Mesenchymal stem cell (in vitro differentiated cells and primary cell): ENCODE results near the gene DLL1.

Experiments used
- DNase-seq: peaks from one replicate; pipeline ENCODE4 v3.0.0-alpha.2; 2013
- H2AFZ ChIP-seq: one replicate; pipeline ENCODE4 v1.6.1; 2013; ENCODE audit warnings: low read depth, mild to moderate bottlenecking, control low read depth, inconsistent platforms, low read length, moderate library complexity
- H2AK5ac ChIP-seq: 2 replicates; pipeline ENCODE4 v1.6.1; 2013; ENCODE audit warnings: low read length, moderate library complexity, mild to moderate bottlenecking, inconsistent platforms; ENCODE audit not compliant: severe bottlenecking
- H2BK120ac ChIP-seq: one replicate; pipeline ENCODE4 v1.6.1; 2013; ENCODE audit warnings: low read depth, mild to moderate bottlenecking, inconsistent platforms, low read length, moderate library complexity
- H2BK12ac ChIP-seq, 2 experiments: one replicate each; pipeline ENCODE4 v1.6.1; 2013; ENCODE audit warnings: inconsistent platforms in 2 of 2, low read length in 2 of 2, mild to moderate bottlenecking in 2 of 2, moderate library complexity in 2 of 2, control low read depth in 1 of 2
- H2BK15ac ChIP-seq: one replicate; pipeline ENCODE4 v1.6.1; 2013; ENCODE audit warnings: mild to moderate bottlenecking, low read depth, inconsistent platforms; ENCODE audit not compliant: poor library complexity, severe bottlenecking
- H2BK5ac ChIP-seq: 2 replicates; pipeline ENCODE4 v1.6.1; 2013; ENCODE audit warnings: low read depth, mild to moderate bottlenecking, low read length, control low read depth, inconsistent platforms; ENCODE audit not compliant: poor library complexity, severe bottlenecking
- H3K14ac ChIP-seq, 2 experiments: one replicate each; pipeline ENCODE4 v1.6.1; 2013; ENCODE audit warnings: inconsistent platforms in 2 of 2, low read length in 2 of 2, control low read depth in 1 of 2, mild to moderate bottlenecking in 1 of 2, moderate library complexity in 1 of 2
- H3K18ac ChIP-seq, 2 experiments: one replicate each; pipeline ENCODE4 v1.6.1; 2013; ENCODE audit warnings: inconsistent platforms in 2 of 2, low read length in 2 of 2, control low read depth in 1 of 2, low read depth in 1 of 2, mild to moderate bottlenecking in 1 of 2
- H3K23ac ChIP-seq, 2 experiments: one replicate each; pipeline ENCODE4 v1.6.1; 2013; ENCODE audit warnings: inconsistent platforms in 2 of 2, low read length in 2 of 2, mild to moderate bottlenecking in 2 of 2, moderate library complexity in 2 of 2, control low read depth in 1 of 2
- H3K27ac ChIP-seq: 2 replicates; pipeline ENCODE4 v1.5.1; 2013; ENCODE audit warnings: mild to moderate bottlenecking, moderate library complexity, low read length, control low read depth, inconsistent platforms; ENCODE audit not compliant: poor library complexity, severe bottlenecking
- H3K27me3 ChIP-seq, 2 experiments: 2 replicates each; pipeline versions ENCODE4 v1.6.1 to v1.7.0; 2013; ENCODE audit warnings: low read length in 2 of 2, mild to moderate bottlenecking in 2 of 2, moderate library complexity in 2 of 2, control low read depth in 1 of 2, inconsistent platforms in 1 of 2; ENCODE audit not compliant: control insufficient read depth in 1 of 2, insufficient read depth in 1 of 2
- H3K36me3 ChIP-seq, 2 experiments: 2 replicates each; pipeline versions ENCODE4 v1.6.1 to v1.7.0; 2013; ENCODE audit warnings: low read length in 2 of 2, control low read depth in 1 of 2, inconsistent platforms in 1 of 2, low read depth in 1 of 2, mild to moderate bottlenecking in 1 of 2; ENCODE audit not compliant: insufficient read depth in 2 of 2, control insufficient read depth in 1 of 2
- H3K4ac ChIP-seq, 2 experiments: one replicate each; pipeline ENCODE4 v1.6.1; 2013; ENCODE audit warnings: inconsistent platforms in 2 of 2, low read length in 2 of 2, mild to moderate bottlenecking in 2 of 2, moderate library complexity in 2 of 2, control low read depth in 1 of 2, low read depth in 1 of 2
- H3K4me1 ChIP-seq: 2 replicates; pipeline ENCODE4 v1.6.1; 2013; ENCODE audit warnings: low read depth, low read length, control low read depth; ENCODE audit not compliant: control insufficient read depth, insufficient read depth
- H3K4me2 ChIP-seq: 2 replicates; pipeline ENCODE4 v1.6.1; 2013; ENCODE audit warnings: low read length, mild to moderate bottlenecking, inconsistent platforms; ENCODE audit not compliant: poor library complexity, severe bottlenecking
- H3K4me3 ChIP-seq, 2 experiments: 2 replicates each; pipeline versions ENCODE4 v1.5.1 to v1.7.0; 2013; ENCODE audit warnings: low read length in 2 of 2, mild to moderate bottlenecking in 2 of 2, control low read depth in 1 of 2, low read depth in 1 of 2; ENCODE audit not compliant: insufficient read depth in 1 of 2
- H3K79me1 ChIP-seq: replicated peaks from 2 replicates; pipeline ENCODE4 v1.6.1; 2013; ENCODE audit warnings: mild to moderate bottlenecking, control low read depth, low read length, inconsistent platforms; ENCODE audit not compliant: poor library complexity, severe bottlenecking
- H3K9ac ChIP-seq: 2 replicates; pipeline ENCODE4 v1.7.0; 2013; ENCODE audit warnings: mild to moderate bottlenecking, low read length, moderate library complexity
- H3K9me3 ChIP-seq: 2 replicates; pipeline ENCODE4 v1.7.0; 2013; ENCODE audit warnings: mild to moderate bottlenecking, low read length; ENCODE audit not compliant: control insufficient read depth
- H4K8ac ChIP-seq: one replicate; pipeline ENCODE4 v1.6.1; 2013; ENCODE audit warnings: inconsistent platforms, mild to moderate bottlenecking, low read length, moderate library complexity
- H4K91ac ChIP-seq: one replicate; pipeline ENCODE4 v1.6.1; 2013; ENCODE audit warnings: mild to moderate bottlenecking, low read length, inconsistent platforms
- WGBS: methylation state at CpG from one replicate; pipeline ENCODE4 v1.1.7; 2013; ENCODE audit warnings: mixed read lengths; 5-methylcytosine and 5-hydroxymethylcytosine counted together

DLL1 gene

DNA sequence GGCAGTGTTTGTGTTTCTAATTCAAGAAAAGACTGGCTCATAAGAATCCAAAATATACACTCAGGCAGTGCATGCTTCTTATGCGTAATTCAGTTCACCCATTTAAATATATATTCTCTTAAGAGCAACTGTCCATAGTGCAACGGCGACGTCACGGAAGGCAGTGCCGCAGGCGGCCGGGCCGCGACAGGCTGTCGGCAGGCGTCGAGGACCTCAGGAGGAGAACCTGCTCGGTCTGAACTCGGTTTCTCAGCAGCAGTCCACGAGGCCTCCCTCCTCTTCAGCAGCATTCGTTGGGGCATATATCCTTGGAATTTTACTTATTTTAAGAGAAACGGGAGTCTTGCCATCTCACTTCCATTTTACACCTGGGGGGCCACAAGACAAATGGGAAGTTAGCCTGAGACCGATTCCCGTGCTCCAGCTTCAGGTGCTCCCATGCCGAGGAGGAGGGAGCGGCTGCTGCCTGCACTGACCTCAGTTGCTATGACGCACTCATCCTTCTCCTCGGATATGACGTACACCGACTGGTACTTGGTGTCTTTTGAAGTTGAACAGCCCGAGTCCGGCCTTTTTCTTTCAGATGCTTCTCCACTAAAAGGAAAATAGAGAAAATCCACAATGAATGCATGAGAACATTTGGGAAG, 8.2 kb downstream of the DLL1 start:
- Histone ChIP-seq H3K18ac (no peak overlapping the region), H2BK15ac (no peak overlapping the region), H3K23ac (no peak overlapping the region), H3K27me3 (peaks cover 22 to 47% of the 10 kb centered on the region in 2 experiments), H3K27ac (no peak overlapping the region), H3K14ac (no peak overlapping the region), H3K36me3 (peaks cover 0 to 8% of the 10 kb centered on the region in 2 experiments), H4K91ac (no peak overlapping the region), H2BK120ac (no peak overlapping the region), H3K4me2 (no peak overlapping the region), H3K9ac (no peak overlapping the region), H4K8ac (no peak overlapping the region), H2AK5ac (no peak overlapping the region), H3K79me1 (no peaks in the 10 kb centered on the region), H3K9me3 (no peaks in the 10 kb centered on the region), H2BK12ac (no peak overlapping the region), H3K4ac (no peak overlapping the region), H3K4me3 (no peak overlapping the region), H2BK5ac (no peak overlapping the region), H2AFZ (no peak overlapping the region), H3K4me1 (peaks cover 6% of the 10 kb centered on the region)
- WGBS: 94% methylated on average over 28 of the region's 28 CpGs
- DNase-seq: no peak

DNA sequence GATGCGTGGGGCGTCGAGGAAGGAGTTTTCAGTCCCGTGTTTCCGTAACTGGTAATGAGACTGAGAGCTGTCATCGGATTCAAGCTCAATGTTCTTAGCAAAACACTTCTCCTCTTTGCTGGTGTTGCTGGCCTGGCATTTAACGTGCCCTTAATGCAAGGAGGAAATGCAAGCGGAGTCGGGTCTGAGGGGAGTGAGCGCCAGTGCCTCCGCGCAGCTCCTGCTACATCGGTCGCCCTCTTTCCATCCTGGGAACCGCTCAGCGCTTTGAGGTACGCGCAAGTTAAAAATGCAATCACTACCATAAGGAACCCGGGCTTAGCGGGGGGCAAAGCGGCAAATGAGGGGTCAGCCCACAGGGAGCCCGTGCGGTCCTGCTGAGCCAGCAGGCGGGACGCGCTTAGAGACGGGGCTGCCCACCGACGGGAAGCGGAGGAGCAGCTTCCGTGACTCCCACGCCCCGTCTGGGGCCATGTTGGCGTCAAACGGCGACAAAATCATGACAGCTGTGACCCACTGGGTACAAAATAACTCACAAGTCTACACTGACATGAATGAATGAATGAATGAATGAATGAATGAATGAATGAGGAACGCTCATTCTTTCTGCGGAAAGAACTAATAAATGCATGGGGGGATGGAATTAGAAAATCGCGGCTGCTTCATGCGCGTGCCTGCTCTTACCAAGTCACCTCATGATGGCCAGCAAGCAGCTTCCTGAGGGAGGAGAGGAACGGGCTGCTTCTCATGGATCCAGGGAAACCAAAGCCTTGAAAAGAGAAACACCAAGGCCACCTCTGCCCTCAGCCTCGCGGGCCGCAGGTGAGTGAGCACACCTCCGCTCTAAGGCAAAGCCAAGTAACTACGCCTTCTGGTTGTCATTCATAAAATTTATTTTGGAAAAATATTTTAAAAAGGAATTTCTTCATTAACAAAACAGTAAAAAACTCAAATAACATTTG, 9.3 kb downstream of the DLL1 start:
- 94% methylated on average over 43 of the region's 48 CpGs for WGBS
- Histone ChIP-seq H3K14ac (no peak overlapping the region), H3K18ac (no peak overlapping the region)

DNA sequence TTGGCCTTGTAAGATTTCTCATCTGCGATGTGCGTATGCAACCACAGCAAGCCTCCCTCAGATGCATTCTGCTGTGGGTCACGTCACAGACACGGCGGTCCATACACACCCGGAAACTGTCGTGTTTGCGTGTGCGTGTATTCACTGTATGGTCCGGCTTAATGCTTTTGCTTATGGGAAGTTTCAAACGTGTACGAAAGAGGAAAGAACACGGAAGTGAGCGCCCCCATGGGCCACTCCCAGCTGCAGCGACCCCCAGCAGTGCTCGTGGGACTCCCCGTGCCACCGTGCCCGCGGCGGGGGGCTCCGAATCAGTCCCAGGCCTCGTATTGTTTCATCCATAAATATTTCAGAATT, 10.2 kb downstream of the DLL1 start:
- no peak overlapping the region for H4K8ac ChIP-seq
- no peak for DNase-seq
- H3K79me1 ChIP-seq: no peaks in the 10 kb centered on the region
- peak overlapping the region in 1 of 2 experiments; percentile 76 for H3K4me3 ChIP-seq
- no peak overlapping the region for H2BK120ac ChIP-seq
- H3K9ac ChIP-seq: peak overlapping the region; percentile 65
- H3K4ac ChIP-seq: no peak overlapping the region
- H3K36me3 ChIP-seq: peaks cover 0 to 8% of the 10 kb centered on the region in 2 experiments
- H3K23ac ChIP-seq: no peak overlapping the region
- WGBS: 86% methylated on average over 23 of the region's 23 CpGs
- H2BK12ac ChIP-seq: no peak overlapping the region
- no peak overlapping the region for H2BK15ac ChIP-seq
- H4K91ac ChIP-seq: no peak overlapping the region
- H2BK5ac ChIP-seq: no peak overlapping the region
- no peak overlapping the region for H3K27ac ChIP-seq
- no peaks in the 10 kb centered on the region for H3K9me3 ChIP-seq
- no peak overlapping the region for H3K4me2 ChIP-seq
- no peak overlapping the region for H3K18ac ChIP-seq
- H3K4me1 ChIP-seq: peaks cover 2% of the 10 kb centered on the region
- no peak overlapping the region for H2AFZ ChIP-seq
- no peak overlapping the region for H3K14ac ChIP-seq
- no peak overlapping the region for H2AK5ac ChIP-seq
- H3K27me3 ChIP-seq: peaks cover 8 to 38% of the 10 kb centered on the region in 2 experiments

More for the DNA sequence above, 9.3 kb downstream of the DLL1 start:
- Histone ChIP-seq H2BK15ac (no peak overlapping the region), H2BK12ac (no peak overlapping the region), H3K4me1 (peaks cover 4% of the 10 kb centered on the region), H3K4me3 (no peak overlapping the region), H4K8ac (no peak overlapping the region), H3K9me3 (no peaks in the 10 kb centered on the region), H2AK5ac (no peak overlapping the region), H3K4ac (no peak overlapping the region), H2AFZ (no peak overlapping the region), H3K4me2 (no peak overlapping the region), H3K79me1 (no peaks in the 10 kb centered on the region), H3K36me3 (peaks cover 0 to 8% of the 10 kb centered on the region in 2 experiments), H4K91ac (no peak overlapping the region), H3K27me3 (peaks cover 15 to 39% of the 10 kb centered on the region in 2 experiments), H3K23ac (no peak overlapping the region), H3K9ac (no peak overlapping the region), H3K27ac (no peak overlapping the region), H2BK120ac (no peak overlapping the region), H2BK5ac (no peak overlapping the region)
- DNase-seq: no peak

DNA sequence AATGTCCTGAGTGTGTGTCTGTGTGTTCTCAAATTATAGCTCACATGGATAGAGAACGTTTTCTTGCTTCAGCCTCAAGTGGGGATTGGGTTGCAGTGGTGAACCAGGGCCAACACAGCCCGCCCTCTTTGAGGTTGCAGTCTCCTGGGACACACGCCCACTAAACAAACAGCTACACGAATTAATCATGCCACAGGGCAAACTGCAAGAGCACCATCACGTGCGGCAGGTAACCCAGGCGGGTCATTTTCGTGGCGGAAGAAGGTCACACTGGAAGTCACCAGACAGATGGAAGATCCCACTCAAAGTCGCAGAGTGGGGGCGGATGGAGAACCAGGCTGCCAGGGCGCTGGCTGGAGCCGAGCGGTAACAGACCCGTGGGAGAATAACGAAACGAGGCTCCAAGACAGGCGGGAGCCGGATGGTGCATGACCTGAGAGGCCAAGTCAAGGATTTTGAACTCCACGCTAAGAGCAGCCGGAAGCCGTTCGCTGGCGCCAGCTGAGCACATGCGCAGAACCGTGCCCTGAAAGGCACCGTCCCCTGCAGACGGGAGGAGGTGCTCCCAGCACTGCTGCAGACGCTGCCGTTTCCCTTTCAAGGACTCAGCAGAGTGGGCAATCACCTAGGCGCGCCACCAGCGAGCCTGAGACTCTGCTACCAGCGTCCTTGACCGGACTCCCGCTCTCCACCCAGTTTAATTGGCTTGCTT, 10.7 kb downstream of the DLL1 start:
- DNase-seq: no peak
- Histone ChIP-seq H3K4me1 (peaks cover 2% of the 10 kb centered on the region), H3K14ac (no peak overlapping the region), H3K4ac (no peak overlapping the region), H3K27ac (no peak overlapping the region), H3K27me3 (peaks cover 7 to 36% of the 10 kb centered on the region in 2 experiments), H3K36me3 (peaks cover 0 to 6% of the 10 kb centered on the region in 2 experiments), H3K9ac (peak overlapping the region; percentile 65), H3K4me3 (peak overlapping the region in 1 of 2 experiments; percentile 76), H2BK15ac (no peak overlapping the region), H3K9me3 (no peaks in the 10 kb centered on the region), H2BK12ac (no peak overlapping the region), H4K8ac (no peak overlapping the region), H3K18ac (no peak overlapping the region), H2AFZ (no peak overlapping the region), H3K23ac (no peak overlapping the region), H3K79me1 (no peaks in the 10 kb centered on the region), H2BK5ac (no peak overlapping the region), H2BK120ac (no peak overlapping the region), H2AK5ac (no peak overlapping the region), H4K91ac (no peak overlapping the region), H3K4me2 (no peak overlapping the region)
- 85% methylated on average over 36 of the region's 36 CpGs for WGBS
